ENCODE results near the gene SELENOO. TPM values are rescaled to one million over a fixed set of nuclear protein-coding genes. Genes with fewer than 3 reads are reported as not detected.

The SELENOO gene
- total and polyA plus RNA-seq, 3 donors from 2014 or later = 20.8 to 66.8 (median 57.9) TPM

DNA sequence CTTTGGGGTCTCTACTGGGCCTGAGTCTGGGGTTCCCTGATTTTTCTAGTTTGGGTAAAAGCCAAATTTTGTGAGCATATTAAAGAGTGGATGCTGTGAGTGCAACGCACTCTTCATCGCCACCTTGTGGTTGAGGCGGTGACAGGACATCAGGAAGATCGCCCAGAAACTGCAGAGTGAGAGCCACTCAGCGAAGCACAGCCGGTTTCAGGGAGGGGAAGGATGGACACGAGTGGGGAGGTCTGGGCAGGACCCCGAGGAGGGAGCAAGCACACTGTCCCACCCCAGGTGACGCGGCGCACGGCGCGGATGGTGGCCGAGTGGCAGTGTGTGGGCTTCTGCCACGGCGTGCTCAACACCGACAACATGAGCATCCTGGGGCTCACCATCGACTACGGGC, 9.1 kb downstream of the SELENOO start:
- TF ChIP-seq CTCF (IDR thresholded peaks at IDR 0.05) (peak; percentile 80 to 87 (median 85)), POLR2A (IDR thresholded peaks at IDR 0.05) (no peak)
- DNase-seq = peak; percentile 78
- no peak overlapping the region for H3K4me3 ChIP-seq
- no peaks in the 10 kb centered on the region for H3K36me3 ChIP-seq (ENCODE audit: low read depth, missing control alignments)
- WGBS, 2 donors = 34 to 72% methylated on average over 7 to 20 of the region's 20 CpGs
- intact Hi-C loops (cut with DNase I; ENCODE audit: low total_unique reads) = loop anchor here (10.0 kb wide), 1 partner anchor 65 kb away; no protein-coding TSS in a partner anchor
- H3K4me1 ChIP-seq = peaks cover 32% of the 10 kb centered on the region
- peak overlapping the region; percentile 50 to 56 for H3K27ac ChIP-seq
- H3K27me3 ChIP-seq = no peaks in the 10 kb centered on the region
- H3K9me3 ChIP-seq = no peaks in the 10 kb centered on the region

GRCh38 chr22:50210378-50211139, 9.7 kb downstream of the SELENOO start:
- 93 to 97% methylated on average over 17 to 32 of the region's 32 CpGs for WGBS, 2 donors
- Histone ChIP-seq H3K9me3 (no peaks in the 10 kb centered on the region), H3K36me3 (ENCODE audit: low read depth, missing control alignments) (no peaks in the 10 kb centered on the region), H3K27me3 (no peaks in the 10 kb centered on the region), H3K4me3 (no peak overlapping the region), H3K27ac (no peak overlapping the region), H3K4me1 (peaks cover 37% of the 10 kb centered on the region)
- intact Hi-C loops (cut with DNase I; ENCODE audit: low total_unique reads) = no loop called here
- TF ChIP-seq CTCF (IDR thresholded peaks at IDR 0.05) (no peak), POLR2A (IDR thresholded peaks at IDR 0.05) (no peak)
- DNase-seq = no peak

- Histone ChIP-seq H3K36me3 (ENCODE audit: low read depth, missing control alignments) (no peaks in the 10 kb centered on the region), H3K27ac (no peak overlapping the region), H3K9me3 (no peaks in the 10 kb centered on the region), H3K4me1 (peaks cover 31% of the 10 kb centered on the region), H3K4me3 (no peak overlapping the region), H3K27me3 (no peaks in the 10 kb centered on the region)
- intact Hi-C loops (cut with DNase I; ENCODE audit: low total_unique reads) = no loop called here
- no peak for DNase-seq
- WGBS, 2 donors = 88 to 90% methylated on average over 14 of the region's 14 CpGs
- TF ChIP-seq CTCF (IDR thresholded peaks at IDR 0.05) (no peak), POLR2A (IDR thresholded peaks at IDR 0.05) (no peak)
Measured at GRCh38 chr22:50211147-50211546, 10.3 kb downstream of the SELENOO start.

- Histone ChIP-seq H3K36me3 (ENCODE audit: low read depth, missing control alignments) (no peaks in the 10 kb centered on the region), H3K27me3 (no peaks in the 10 kb centered on the region), H3K4me1 (peaks cover 24% of the 10 kb centered on the region), H3K27ac (no peak overlapping the region), H3K9me3 (no peaks in the 10 kb centered on the region), H3K4me3 (no peak overlapping the region)
- TF ChIP-seq CTCF (IDR thresholded peaks at IDR 0.05) (no peak), POLR2A (IDR thresholded peaks at IDR 0.05) (no peak)
- intact Hi-C loops (cut with DNase I; ENCODE audit: low total_unique reads) = no loop called here
- WGBS, 2 donors = 61 to 83% methylated on average over 9 of the region's 9 CpGs
- DNase-seq = no peak
Measured at GRCh38 chr22:50213263-50213662, 12.5 kb downstream of the SELENOO start.
